Measurements from ENCODE around the gene NCOA7.

GRCh38 chr6:125868678-125869395 is 78.1 kb downstream of the NCOA7 start:
- TF ChIP-seq POLR2AphosphoS5 (IDR thresholded peaks at IDR 0.05; ENCODE audit: low read depth, low read length) (no peak), POLR2A (IDR thresholded peaks at IDR 0.05; ENCODE audit: low read depth, low read length) (no peak)

Data from GM12892 (cell line).